Measurements from ENCODE around the gene PNPLA8. TPM values are rescaled to one million over a fixed set of nuclear protein-coding genes. Genes with fewer than 3 reads are reported as not detected.
"Not testable (repeated sequence)": the region's sequence is repeated elsewhere in the genome, so short reads cannot be mapped to it uniquely, and the experiment has no call there.

The PNPLA8 gene
- total RNA-seq, 2 donors from 2014 or later, result 62.9 to 67.1 TPM

DNA sequence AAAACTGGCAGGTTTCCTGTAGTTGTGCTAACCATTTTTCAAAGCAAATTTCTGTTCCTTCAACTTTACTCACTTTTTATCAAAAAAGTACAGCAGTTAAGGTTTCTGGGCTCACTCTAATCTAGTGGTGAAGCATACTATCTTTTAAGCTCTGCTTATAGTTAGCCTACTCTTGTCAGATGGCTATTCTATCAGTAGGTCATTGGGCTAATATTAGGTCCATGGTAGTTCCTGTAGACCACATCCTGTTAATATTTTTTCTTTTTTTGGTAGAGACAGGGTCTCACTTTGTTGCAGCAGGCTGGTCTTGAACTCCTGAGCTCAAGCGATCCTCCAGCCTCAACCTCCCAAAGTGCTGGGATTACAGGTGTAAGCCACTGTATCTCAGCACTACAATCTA, 41.8 kb downstream of the PNPLA8 start:
- H3K9me3 ChIP-seq (ENCODE audit: control insufficient read depth, low read length, poor library complexity, severe bottlenecking), result no peaks in the 10 kb centered on the region
- peaks cover 3% of the 10 kb centered on the region for H3K36me3 Mint-ChIP-seq (ENCODE audit: low read depth)
- no peak overlapping the region for H3K4me3 Mint-ChIP-seq
- ATAC-seq (no peak), DNase-seq (no peak)
- no peaks in the 10 kb centered on the region for H3K27me3 Mint-ChIP-seq
- H3K4me1 Mint-ChIP-seq, result no peaks in the 10 kb centered on the region
- no peak overlapping the region for H3K27ac Mint-ChIP-seq

DNA sequence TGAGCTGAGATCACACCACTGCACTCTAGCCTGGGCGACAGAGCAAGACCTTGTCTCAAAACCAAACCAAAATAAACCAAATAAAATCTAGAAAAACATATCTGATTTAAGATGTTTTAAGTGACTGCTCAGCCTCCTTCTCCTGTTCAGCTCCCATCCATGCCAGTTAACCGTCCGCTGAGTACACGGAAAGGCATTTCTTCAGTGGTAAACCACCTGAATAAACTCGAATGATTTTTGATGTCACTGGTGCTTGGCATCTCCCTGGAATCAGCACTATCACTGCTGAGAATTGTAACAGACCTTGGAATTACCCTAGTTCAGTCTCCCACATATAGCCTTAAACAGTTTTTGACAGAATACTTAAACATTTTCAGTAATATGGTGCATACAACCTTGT, 45.6 kb downstream of the PNPLA8 start:
- Mint-ChIP-seq H3K27ac (no peak overlapping the region), H3K4me3 (no peak overlapping the region), H3K4me1 (peaks cover 3% of the 10 kb centered on the region), H3K27me3 (no peaks in the 10 kb centered on the region), H3K36me3 (ENCODE audit: low read depth) (peaks cover 10% of the 10 kb centered on the region)
- DNase-seq (no peak), ATAC-seq (no peak)
- H3K9me3 ChIP-seq (ENCODE audit: control insufficient read depth, low read length, poor library complexity, severe bottlenecking), result no peaks in the 10 kb centered on the region

- H3K4me1 Mint-ChIP-seq, result peaks cover 3% of the 10 kb centered on the region
- no peak overlapping the region for H3K4me3 Mint-ChIP-seq
- no peaks in the 10 kb centered on the region for H3K27me3 Mint-ChIP-seq
- H3K9me3 ChIP-seq (ENCODE audit: control insufficient read depth, low read length, poor library complexity, severe bottlenecking), result no peaks in the 10 kb centered on the region
- ATAC-seq (no peak), DNase-seq (no peak)
- H3K27ac Mint-ChIP-seq, result no peak overlapping the region
- peaks cover 10% of the 10 kb centered on the region for H3K36me3 Mint-ChIP-seq (ENCODE audit: low read depth)
These were observed 46.2 kb downstream of the PNPLA8 start for GRCh38 chr7:108479751-108480150.

DNA sequence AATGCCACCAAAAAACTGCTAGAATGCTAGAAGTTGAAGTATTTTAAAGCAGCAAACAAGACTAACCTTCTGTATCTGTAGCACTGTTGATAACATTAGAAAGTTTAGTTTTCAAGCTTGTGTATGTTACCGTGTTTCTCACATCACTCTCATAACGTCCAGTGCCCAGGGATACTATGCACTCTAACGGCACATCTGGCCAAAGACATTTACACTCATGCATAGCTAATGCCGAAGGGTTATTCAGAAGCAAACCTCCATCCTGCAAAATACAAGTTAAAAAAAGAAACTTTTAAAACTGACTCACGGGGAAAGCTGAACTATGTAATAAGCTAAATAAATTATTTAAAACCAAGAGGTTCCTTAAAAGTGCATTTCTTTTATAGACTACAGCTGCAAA, 46.8 kb downstream of the PNPLA8 start:
- Mint-ChIP-seq H3K4me1 (peaks cover 3% of the 10 kb centered on the region), H3K4me3 (no peak overlapping the region), H3K27me3 (no peaks in the 10 kb centered on the region), H3K36me3 (ENCODE audit: low read depth) (peaks cover 7% of the 10 kb centered on the region), H3K27ac (peak overlapping the region; percentile 8)
- ATAC-seq (no peak), DNase-seq (no peak)
- no peaks in the 10 kb centered on the region for H3K9me3 ChIP-seq (ENCODE audit: control insufficient read depth, low read length, poor library complexity, severe bottlenecking)

GRCh38 chr7:108468246-108468645, 57.7 kb downstream of the PNPLA8 start:
- Mint-ChIP-seq H3K4me3 (no peak overlapping the region), H3K36me3 (ENCODE audit: low read depth) (peaks cover 4% of the 10 kb centered on the region), H3K27me3 (no peaks in the 10 kb centered on the region), H3K4me1 (no peaks in the 10 kb centered on the region), H3K27ac (no peak overlapping the region)
- H3K9me3 ChIP-seq (ENCODE audit: control insufficient read depth, low read length, poor library complexity, severe bottlenecking), result no peaks in the 10 kb centered on the region
- peak; percentile 17 for ATAC-seq
- no peak for DNase-seq

DNA sequence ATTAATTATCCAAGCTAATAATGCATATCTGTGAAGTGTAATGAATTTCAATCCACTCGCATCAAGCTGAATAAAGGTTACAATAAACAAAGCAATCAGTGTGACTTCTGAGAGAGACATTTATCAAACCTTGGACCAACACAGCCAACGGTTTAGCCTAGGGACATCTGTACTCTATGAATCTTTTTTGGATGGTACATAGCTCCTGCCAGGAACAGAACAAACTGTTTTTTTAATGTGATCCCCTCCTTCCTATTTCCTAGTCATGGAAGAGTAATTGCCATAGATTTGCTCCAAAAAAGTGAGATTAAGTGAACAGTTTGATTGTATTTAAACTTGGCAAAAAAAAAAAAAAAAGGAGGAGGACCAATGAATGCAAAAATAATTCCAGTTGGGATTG, 58.5 kb downstream of the PNPLA8 start:
- Mint-ChIP-seq H3K4me1 (no peaks in the 10 kb centered on the region), H3K27ac (no peak overlapping the region), H3K4me3 (no peak overlapping the region), H3K27me3 (no peaks in the 10 kb centered on the region), H3K36me3 (ENCODE audit: low read depth) (no peaks in the 10 kb centered on the region)
- DNase-seq (no peak), ATAC-seq (no peak)
- no peaks in the 10 kb centered on the region for H3K9me3 ChIP-seq (ENCODE audit: control insufficient read depth, low read length, poor library complexity, severe bottlenecking)

GRCh38 chr7:108466322-108466721, 59.6 kb downstream of the PNPLA8 start:
- not testable (repeated sequence) for ATAC-seq; H3K36me3 Mint-ChIP-seq (ENCODE audit: low read depth); H3K4me3 Mint-ChIP-seq; H3K4me1 Mint-ChIP-seq; DNase-seq; H3K27ac Mint-ChIP-seq; H3K27me3 Mint-ChIP-seq; H3K9me3 ChIP-seq (ENCODE audit: control insufficient read depth, low read length, poor library complexity, severe bottlenecking)

- H3K36me3 Mint-ChIP-seq (ENCODE audit: low read depth), result no peaks in the 10 kb centered on the region
- H3K27me3 Mint-ChIP-seq, result peaks cover 20% of the 10 kb centered on the region
These were observed 61.2 kb downstream of the PNPLA8 start for GRCh38 chr7:108464743-108465142.

DNA sequence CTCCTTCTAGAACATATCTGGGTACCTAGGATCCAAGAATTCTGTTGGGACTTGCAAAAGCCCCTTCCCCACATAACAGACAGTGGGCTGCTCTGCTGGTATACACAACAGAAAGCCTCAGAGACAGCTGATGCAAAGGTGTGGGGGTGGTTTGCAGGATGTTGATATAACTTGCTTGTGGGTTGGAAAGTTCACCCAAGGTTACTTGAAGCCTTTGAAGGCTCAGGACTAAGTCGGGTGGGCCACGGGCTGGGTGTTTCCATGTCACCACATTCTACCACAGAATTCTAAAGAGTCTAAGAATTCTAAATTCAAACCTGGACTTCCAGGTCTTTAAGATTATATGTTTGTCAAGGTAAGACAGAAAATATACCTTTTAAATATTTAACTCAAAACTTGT, 62.3 kb downstream of the PNPLA8 start:
- DNase-seq, result no peak

More at GRCh38 chr7:108464743-108465142, 61.2 kb downstream of the PNPLA8 start:
- Mint-ChIP-seq H3K27ac (no peak overlapping the region), H3K4me3 (no peak overlapping the region), H3K4me1 (no peaks in the 10 kb centered on the region)
- no peak for DNase-seq
- no peaks in the 10 kb centered on the region for H3K9me3 ChIP-seq (ENCODE audit: control insufficient read depth, low read length, poor library complexity, severe bottlenecking)
- no peak for ATAC-seq

DNA sequence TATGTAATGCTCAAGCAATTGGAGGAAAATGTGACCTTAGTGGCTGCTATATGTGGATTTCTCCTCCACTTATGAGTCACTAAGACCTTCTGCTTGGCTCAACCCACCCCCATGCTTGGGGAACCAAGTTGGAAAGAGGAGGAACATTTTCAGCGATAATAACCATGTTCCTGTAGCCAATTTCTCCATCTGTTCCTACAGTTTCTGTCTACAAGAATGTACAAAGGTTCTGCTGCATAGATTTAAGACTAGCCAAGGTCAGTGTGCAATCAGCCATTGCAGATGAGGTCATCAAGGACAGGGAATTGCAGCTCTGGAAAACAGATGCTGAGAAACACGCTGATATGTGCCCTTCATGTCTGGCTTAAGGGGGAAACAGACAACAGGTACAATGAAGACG, 64.1 kb downstream of the PNPLA8 start:
- H3K36me3 Mint-ChIP-seq (ENCODE audit: low read depth), result peaks cover 10% of the 10 kb centered on the region
- no peak overlapping the region for H3K4me3 Mint-ChIP-seq
- ATAC-seq (no peak), DNase-seq (no peak)
- no peaks in the 10 kb centered on the region for H3K9me3 ChIP-seq (ENCODE audit: control insufficient read depth, low read length, poor library complexity, severe bottlenecking)
- peaks cover 44% of the 10 kb centered on the region for H3K27me3 Mint-ChIP-seq
- no peak overlapping the region for H3K27ac Mint-ChIP-seq
- H3K4me1 Mint-ChIP-seq, result peaks cover 5% of the 10 kb centered on the region

More for the DNA sequence above, 62.3 kb downstream of the PNPLA8 start:
- H3K27me3 Mint-ChIP-seq, result peaks cover 26% of the 10 kb centered on the region
- no peak for ATAC-seq
- H3K36me3 Mint-ChIP-seq (ENCODE audit: low read depth), result no peaks in the 10 kb centered on the region
- H3K27ac Mint-ChIP-seq, result no peak overlapping the region
- no peaks in the 10 kb centered on the region for H3K4me1 Mint-ChIP-seq
- H3K4me3 Mint-ChIP-seq, result no peak overlapping the region
- H3K9me3 ChIP-seq (ENCODE audit: control insufficient read depth, low read length, poor library complexity, severe bottlenecking), result no peaks in the 10 kb centered on the region

DNA sequence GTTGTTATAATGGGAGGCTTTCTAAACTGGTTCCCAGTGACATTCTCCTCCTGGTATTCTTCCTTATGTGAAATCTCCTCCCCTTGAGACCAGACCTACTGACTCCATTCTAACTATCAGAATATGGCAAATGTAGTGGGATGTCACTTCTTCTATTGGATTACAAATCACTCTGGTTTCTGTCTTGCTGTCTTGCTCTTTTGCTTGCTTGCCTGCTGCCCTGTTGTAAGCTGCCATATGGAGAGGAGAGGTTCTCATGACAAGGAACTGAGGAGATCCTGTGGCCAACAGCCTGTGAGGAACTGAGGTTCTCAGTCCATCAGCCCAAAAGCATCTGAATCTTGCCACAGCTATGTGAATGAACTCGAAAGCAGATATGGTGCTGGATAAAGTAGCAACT, 65.0 kb downstream of the PNPLA8 start:
- Mint-ChIP-seq H3K27ac (peak overlapping the region; percentile 29), H3K27me3 (peaks cover 47% of the 10 kb centered on the region), H3K4me1 (peaks cover 5% of the 10 kb centered on the region), H3K36me3 (ENCODE audit: low read depth) (peaks cover 10% of the 10 kb centered on the region), H3K4me3 (no peak overlapping the region)
- DNase-seq (no peak), ATAC-seq (no peak)
- H3K9me3 ChIP-seq (ENCODE audit: control insufficient read depth, low read length, poor library complexity, severe bottlenecking), result no peaks in the 10 kb centered on the region

GRCh38 chr7:108459922-108460551, 65.9 kb downstream of the PNPLA8 start:
- Mint-ChIP-seq H3K27me3 (peaks cover 47% of the 10 kb centered on the region), H3K4me1 (peaks cover 5% of the 10 kb centered on the region), H3K4me3 (no peak overlapping the region), H3K36me3 (ENCODE audit: low read depth) (peaks cover 10% of the 10 kb centered on the region), H3K27ac (no peak overlapping the region)
- no peaks in the 10 kb centered on the region for H3K9me3 ChIP-seq (ENCODE audit: control insufficient read depth, low read length, poor library complexity, severe bottlenecking)
- DNase-seq (no peak), ATAC-seq (no peak)

DNA sequence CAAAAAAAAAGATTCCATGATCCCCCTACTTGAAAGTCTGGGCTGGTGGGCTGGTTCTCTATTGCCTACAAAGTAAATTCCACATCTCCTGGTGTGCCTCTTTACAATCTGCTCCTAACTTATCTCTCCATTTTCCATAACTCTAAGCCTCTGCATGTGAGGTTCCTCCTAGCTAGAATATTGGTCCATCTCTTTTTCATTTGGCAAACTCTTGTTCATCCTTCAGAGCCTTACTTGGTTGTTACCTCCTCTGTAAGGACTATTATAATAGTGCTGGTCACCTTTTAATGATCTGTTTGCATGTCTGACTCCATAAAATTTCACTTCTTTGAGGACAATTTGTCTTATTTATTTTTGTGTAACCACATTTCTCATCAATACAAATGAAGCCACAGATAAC, 68.1 kb downstream of the PNPLA8 start:
- H3K27me3 Mint-ChIP-seq, result peaks cover 63% of the 10 kb centered on the region
- peaks cover 8% of the 10 kb centered on the region for H3K4me1 Mint-ChIP-seq
- H3K4me3 Mint-ChIP-seq, result no peak overlapping the region
- H3K9me3 ChIP-seq (ENCODE audit: control insufficient read depth, low read length, poor library complexity, severe bottlenecking), result no peaks in the 10 kb centered on the region
- DNase-seq (no peak), ATAC-seq (no peak)
- H3K27ac Mint-ChIP-seq, result no peak overlapping the region
- H3K36me3 Mint-ChIP-seq (ENCODE audit: low read depth), result peaks cover 10% of the 10 kb centered on the region

DNA sequence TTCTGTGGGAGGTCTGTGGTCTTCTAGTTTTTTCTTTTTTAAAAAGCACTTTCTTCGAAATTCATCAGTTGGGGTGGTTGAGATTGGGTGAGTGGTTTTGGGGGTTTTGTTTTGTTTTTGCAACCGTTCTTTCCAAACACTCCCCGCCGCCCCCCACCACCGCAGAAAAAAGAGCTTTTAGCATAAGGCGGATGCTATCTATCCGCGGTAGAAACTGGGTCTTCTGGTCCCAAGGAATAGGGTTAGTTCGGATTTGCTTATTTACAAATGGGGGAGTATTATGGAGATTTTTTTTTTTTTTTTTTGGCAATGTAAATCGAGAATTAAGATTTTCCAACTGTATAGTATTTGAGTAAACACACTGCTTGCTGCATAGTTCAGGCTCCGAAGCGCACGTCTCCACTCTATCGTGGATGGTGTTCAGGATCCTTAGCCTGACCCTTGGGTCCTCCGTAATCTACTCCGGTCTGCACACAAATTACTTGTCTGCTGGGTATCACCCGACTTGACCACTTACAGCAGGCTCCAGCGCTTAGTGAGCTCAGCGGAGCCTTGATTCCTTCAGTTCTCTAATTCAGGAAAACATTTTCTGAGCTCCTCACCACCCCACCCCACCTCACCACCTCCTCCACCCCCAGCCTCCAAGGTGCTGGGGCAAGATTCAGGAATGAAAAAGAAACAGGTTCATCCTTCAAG, 68.9 kb downstream of the PNPLA8 start:
- no peaks in the 10 kb centered on the region for H3K9me3 ChIP-seq (ENCODE audit: control insufficient read depth, low read length, poor library complexity, severe bottlenecking)
- H3K36me3 Mint-ChIP-seq (ENCODE audit: low read depth), result peaks cover 10% of the 10 kb centered on the region
- ATAC-seq (no peak), DNase-seq (no peak)
- H3K27ac Mint-ChIP-seq, result no peak overlapping the region
- H3K4me3 Mint-ChIP-seq, result peak overlapping the region; percentile 68
- peaks cover 8% of the 10 kb centered on the region for H3K4me1 Mint-ChIP-seq
- H3K27me3 Mint-ChIP-seq, result peaks cover 66% of the 10 kb centered on the region

All from T-helper 17 cell (primary cell).